Gastroesophageal sphincter (tissue), 3 donors: ENCODE results near the gene FAM216A.
"Not testable (repeated sequence)": the region's sequence is repeated elsewhere in the genome, so short reads cannot be mapped to it uniquely, and the experiment has no call there.

Experiments
- CTCF ChIP-seq, 4 experiments: fragments of 200-600 bp in 2 of 4; fragments of 450-650 bp in 2 of 4; sonication (generic) in 1 of 4; IDR thresholded peaks; one replicate each; pipeline ENCODE4 v1.5.1; 2017 to 2019; ENCODE audit warnings: antibody characterized with exemption in 4 of 4, mild to moderate bottlenecking in 2 of 4, moderate library complexity in 2 of 4
- POLR2A ChIP-seq, 2 donors: fragments of 450-650 bp; IDR thresholded peaks; one replicate each; pipeline ENCODE4 v1.6.1; 2017; ENCODE audit warnings: antibody characterized with exemption in 2 of 2, mild to moderate bottlenecking in 2 of 2, moderate library complexity in 1 of 2
- POLR2AphosphoS5 ChIP-seq: sonication (generic); formaldehyde crosslinking; IDR thresholded peaks from one replicate; pipeline ENCODE4 v1.6.1; 2017; ENCODE audit warnings: antibody characterized with exemption

GRCh38 chr12:110520876-110521712 is 52.4 kb downstream of the FAM216A start:
- not testable (repeated sequence) for TF ChIP-seq CTCF (IDR thresholded peaks at IDR 0.05); POLR2A (IDR thresholded peaks at IDR 0.05); POLR2AphosphoS5
